Activated T-cell treated with anti-CD3 and anti-CD28 coated beads for 4 hours (primary cell): ENCODE measurements around the gene PHF20.
"Not testable (repeated sequence)": the region's sequence is repeated elsewhere in the genome, so short reads cannot be mapped to it uniquely, and the experiment has no call there.

Source experiments
- DNase-seq: peaks from one replicate; pipeline ENCODE4 v3.0.0-alpha.2; 2020

PHF20 gene

GRCh38 chr20:35771689-35772562 lies at the start of gene PHF20:
Gene PHF20 (plus strand): TSS chr20:35772015. CDS start chr20:35801523, 29,508 bp downstream.
- peak; percentile 100 for DNase-seq

- not testable (repeated sequence) for DNase-seq
Measured at GRCh38 chr20:35723275-35723639, 48.6 kb upstream of the PHF20 start.

- not testable (repeated sequence) for DNase-seq
Measured at GRCh38 chr20:35723652-35724320, 48.0 kb upstream of the PHF20 start.

- no peak for DNase-seq
Measured at GRCh38 chr20:35724321-35725230, 47.2 kb upstream of the PHF20 start.

- no peak for DNase-seq
Measured at GRCh38 chr20:35726842-35727711, 44.7 kb upstream of the PHF20 start.

- DNase-seq, result no peak
Measured at GRCh38 chr20:35729283-35729807, 42.5 kb upstream of the PHF20 start.

GRCh38 chr20:35729836-35730582 lies 41.8 kb upstream of the PHF20 start:
- no peak for DNase-seq

- no peak for DNase-seq
Measured at GRCh38 chr20:35730583-35731468, 41.0 kb upstream of the PHF20 start.

- no peak for DNase-seq
Measured at GRCh38 chr20:35731469-35731788, 40.4 kb upstream of the PHF20 start.

GRCh38 chr20:35731862-35732643 lies 39.8 kb upstream of the PHF20 start:
- no peak for DNase-seq

GRCh38 chr20:35732644-35732982 lies 39.2 kb upstream of the PHF20 start:
- DNase-seq, result no peak

GRCh38 chr20:35734374-35734773 lies 37.4 kb upstream of the PHF20 start:
- DNase-seq, result no peak

GRCh38 chr20:35734777-35735649 lies 36.8 kb upstream of the PHF20 start:
- no peak for DNase-seq

GRCh38 chr20:35735826-35736470 lies 35.9 kb upstream of the PHF20 start:
- DNase-seq, result no peak

- DNase-seq, result no peak
Measured at GRCh38 chr20:35737865-35738333, 33.9 kb upstream of the PHF20 start.

- DNase-seq, result no peak
Measured at GRCh38 chr20:35738410-35739179, 33.2 kb upstream of the PHF20 start.
